Mammary epithelial cell (primary cell): ENCODE results near the gene CELA3B.

Experiments used
- CTCF ChIP-seq, 2 donors: IDR thresholded peaks in 1 of 2; conservative IDR thresholded peaks in 1 of 2; 2 replicates each; pipeline ENCODE4 v1.5.1; 2011 to 2012; ENCODE audit warnings: inconsistent platforms in 2 of 2, low read length in 2 of 2, mild to moderate bottlenecking in 2 of 2, control low read depth in 1 of 2, low read depth in 1 of 2; ENCODE audit not compliant: insufficient read depth in 1 of 2; ENCODE audit errors: extremely low read depth in 1 of 2
- EZH2 ChIP-seq: IDR thresholded peaks from 2 replicates; pipeline ENCODE4 v1.6.1; 2012; ENCODE audit warnings: low read length, inconsistent platforms, borderline replicate concordance

DNA sequence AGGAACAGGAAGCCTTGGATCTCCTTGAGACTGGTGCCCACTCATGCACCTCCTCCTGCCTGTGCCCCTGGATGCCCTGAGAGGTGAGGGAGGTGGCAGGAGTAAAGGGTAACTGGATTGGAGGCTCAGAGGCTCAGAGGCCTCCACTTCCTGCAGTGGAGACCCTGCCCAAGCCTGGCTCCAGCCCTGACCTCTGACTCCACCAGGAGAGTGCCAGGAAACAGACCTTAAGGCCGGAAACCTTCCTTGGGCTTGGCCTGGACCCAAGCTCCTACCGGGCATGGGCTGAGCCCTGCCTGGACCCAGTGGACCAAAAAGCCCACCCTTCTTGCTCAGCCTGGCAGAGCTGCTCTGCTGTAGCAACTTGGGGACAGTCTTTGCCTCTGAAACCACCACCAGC is 15.0 kb upstream of the CELA3B start:
- TF ChIP-seq CTCF (conservative IDR thresholded peaks at IDR 0.05 in 1 of 2, IDR thresholded peaks at IDR 0.05 in 1 of 2; ENCODE audit: extremely low read depth in 1 of 2, insufficient read depth in 1 of 2, low read depth in 1 of 2, low read length in 2 of 2) (no peak), EZH2 (no peak)
